DND-41 (cell line): ENCODE measurements around the gene RWDD3.

ENCODE experiments used
- EZH2 ChIP-seq: IDR thresholded peaks from 3 replicates; pipeline ENCODE4 v1.6.1; 2012; ENCODE audit warnings: borderline replicate concordance, low read depth, mild to moderate bottlenecking, moderate library complexity, low read length, inconsistent platforms; ENCODE audit not compliant: severe bottlenecking
- TF ChIP-seq, protein P1 (sequence below): IDR thresholded peaks from 2 replicates; pipeline ENCODE4 v1.5.1; 2012; ENCODE audit warnings: borderline replicate concordance, low read length, moderate library complexity, mild to moderate bottlenecking; ENCODE audit not compliant: poor library complexity, severe bottlenecking; ENCODE audit errors: extremely low read depth

DNA sequence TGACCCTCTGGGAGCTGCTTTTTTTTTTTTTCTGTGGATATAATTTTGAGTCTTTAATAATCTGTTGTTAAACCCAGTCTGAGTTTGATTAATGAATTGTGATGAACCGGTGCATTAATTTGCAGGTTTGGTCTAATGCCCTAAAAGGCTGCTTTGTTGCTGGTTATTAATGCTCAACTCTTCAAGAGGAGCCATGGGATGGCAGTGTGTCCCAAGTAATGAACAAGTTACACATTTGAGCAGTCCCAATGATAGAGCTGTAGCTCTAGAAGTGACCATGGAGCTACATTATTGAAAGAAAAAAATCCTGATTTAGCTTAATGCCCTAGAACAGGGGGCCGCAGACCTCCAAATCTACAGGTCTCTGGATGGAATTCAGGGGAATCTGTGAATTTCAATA lies 53.1 kb downstream of the RWDD3 start:
- TF ChIP-seq, protein P1, sequence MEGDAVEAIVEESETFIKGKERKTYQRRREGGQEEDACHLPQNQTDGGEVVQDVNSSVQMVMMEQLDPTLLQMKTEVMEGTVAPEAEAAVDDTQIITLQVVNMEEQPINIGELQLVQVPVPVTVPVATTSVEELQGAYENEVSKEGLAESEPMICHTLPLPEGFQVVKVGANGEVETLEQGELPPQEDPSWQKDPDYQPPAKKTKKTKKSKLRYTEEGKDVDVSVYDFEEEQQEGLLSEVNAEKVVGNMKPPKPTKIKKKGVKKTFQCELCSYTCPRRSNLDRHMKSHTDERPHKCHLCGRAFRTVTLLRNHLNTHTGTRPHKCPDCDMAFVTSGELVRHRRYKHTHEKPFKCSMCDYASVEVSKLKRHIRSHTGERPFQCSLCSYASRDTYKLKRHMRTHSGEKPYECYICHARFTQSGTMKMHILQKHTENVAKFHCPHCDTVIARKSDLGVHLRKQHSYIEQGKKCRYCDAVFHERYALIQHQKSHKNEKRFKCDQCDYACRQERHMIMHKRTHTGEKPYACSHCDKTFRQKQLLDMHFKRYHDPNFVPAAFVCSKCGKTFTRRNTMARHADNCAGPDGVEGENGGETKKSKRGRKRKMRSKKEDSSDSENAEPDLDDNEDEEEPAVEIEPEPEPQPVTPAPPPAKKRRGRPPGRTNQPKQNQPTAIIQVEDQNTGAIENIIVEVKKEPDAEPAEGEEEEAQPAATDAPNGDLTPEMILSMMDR = peak; percentile 12
- no peak for TF ChIP-seq EZH2
